Esophagus muscularis mucosa (tissue), 4 donors: ENCODE measurements around the gene LCN2. TPM values are rescaled to one million over a fixed set of nuclear protein-coding genes. Genes with fewer than 3 reads are reported as not detected.

Experiments
- DNase-seq: peaks from one replicate; pipeline ENCODE4 v3.0.0-alpha.2; 2017; ENCODE audit errors: extremely low spot score
- H3K27ac ChIP-seq, 4 donors: fragments of 200-600 bp; sonication (generic); replicated peaks in 1 of 4; 1 replicate in 3 of 4; 2 replicates in 1 of 4; pipeline ENCODE4 v1.5.1; 2016 to 2019; ENCODE audit warnings: mild to moderate bottlenecking in 1 of 4
- H3K27me3 ChIP-seq, 4 donors: fragments of 200-600 bp; sonication (generic); one replicate each; pipeline versions ENCODE4 v1.5.1 to v1.6.0; 2016 to 2019
- H3K36me3 ChIP-seq, 4 donors: fragments of 200-600 bp; sonication (generic); one replicate each; pipeline ENCODE4 v1.5.1; 2016 to 2019
- H3K4me1 ChIP-seq, 4 donors: fragments of 200-600 bp; sonication (generic); one replicate each; pipeline ENCODE4 v1.5.1; 2016 to 2019
- H3K4me3 ChIP-seq, 4 donors: fragments of 200-600 bp; sonication (generic); 1 replicate in 2 of 4; 2 replicates in 2 of 4; pipeline ENCODE4 v1.5.1; 2016 to 2019; ENCODE audit warnings: mild to moderate bottlenecking in 4 of 4, moderate library complexity in 1 of 4
- H3K9me3 ChIP-seq, 4 donors: fragments of 200-600 bp; sonication (generic); 1 replicate in 3 of 4; 2 replicates in 1 of 4; pipeline ENCODE4 v1.5.1; 2016 to 2019
- CTCF ChIP-seq, 3 experiments: fragments of 200-600 bp in 2 of 3; fragments of 450-650 bp in 1 of 3; sonication (generic) in 2 of 3; IDR thresholded peaks; one replicate each; pipeline ENCODE4 v1.5.1; 2017 to 2019; ENCODE audit warnings: antibody characterized with exemption in 3 of 3, mild to moderate bottlenecking in 2 of 3, moderate library complexity in 1 of 3
- EP300 ChIP-seq: sonication (generic); formaldehyde crosslinking; IDR thresholded peaks from one replicate; pipeline ENCODE4 v1.6.1; 2017; ENCODE audit warnings: antibody characterized with exemption
- POLR2A ChIP-seq: fragments of 450-650 bp; IDR thresholded peaks from one replicate; pipeline ENCODE4 v1.6.1; 2017; ENCODE audit warnings: antibody characterized with exemption, moderate library complexity, mild to moderate bottlenecking, low read depth
- POLR2AphosphoS5 ChIP-seq, 2 donors: sonication (generic); formaldehyde crosslinking; IDR thresholded peaks; one replicate each; pipeline ENCODE4 v1.6.1; 2017; ENCODE audit warnings: antibody characterized with exemption in 2 of 2
- WGBS: methylation state at CpG from one replicate; pipeline ENCODE4 v1.1.5; 2018; 5-methylcytosine and 5-hydroxymethylcytosine counted together
- intact Hi-C: fragments of 100-400 bp; cut with DNase I; formaldehyde crosslinking; loops from one replicate; pipeline ENCODE4 v1.15.1; 2023
- total RNA-seq, 4 donors: library from RNA; depleted of rRNA; stranded (reverse); fragments of >200 nt; gene quantifications; one replicate each; pipeline versions ENCODE4 v1.1.0 to v1.2.1, GENCODE V29; 2016

The LCN2 gene
- total RNA-seq, 4 donors from 2014 or later: 0.83 to 6.2 TPM; not detected in 2

GRCh38 chr9:128190013-128190412 lies 40.8 kb downstream of the LCN2 start:
- Histone ChIP-seq H3K4me3 (peak overlapping the region in 3 of 4 donors; percentile 66 to 99 (median 93)), H3K36me3 (peaks cover 11 to 49% (median 34%) of the 10 kb centered on the region in 4 donors), H3K27ac (no peak overlapping the region), H3K9me3 (no peaks in the 10 kb centered on the region), H3K4me1 (peaks cover 23 to 34% (median 31%) of the 10 kb centered on the region in 4 donors), H3K27me3 (no peaks in the 10 kb centered on the region)
- WGBS: 96% methylated on average over 2 of the region's 2 CpGs
- TF ChIP-seq POLR2A (no peak), CTCF (IDR thresholded peaks at IDR 0.05) (no peak), POLR2AphosphoS5 (IDR thresholded peaks at IDR 0.05) (no peak), EP300 (no peak)
- DNase-seq: no peak
- intact Hi-C loops: no loop called here

- Histone ChIP-seq H3K9me3 (no peaks in the 10 kb centered on the region), H3K27me3 (no peaks in the 10 kb centered on the region), H3K4me3 (peak overlapping the region; percentile 66 to 99 (median 90)), H3K27ac (peak overlapping the region; percentile 86 to 95 (median 91)), H3K4me1 (peaks cover 23 to 34% (median 31%) of the 10 kb centered on the region in 4 donors), H3K36me3 (peaks cover 3 to 42% (median 26%) of the 10 kb centered on the region in 4 donors)
- DNase-seq: no peak
- WGBS: 16% methylated on average over 32 of the region's 32 CpGs
- TF ChIP-seq EP300 (no peak), CTCF (IDR thresholded peaks at IDR 0.05) (no peak), POLR2A (no peak), POLR2AphosphoS5 (IDR thresholded peaks at IDR 0.05) (no peak)
- intact Hi-C loops: no loop called here
These were observed 41.5 kb downstream of the LCN2 start for GRCh38 chr9:128190516-128191405.

- H3K27ac ChIP-seq: peak within 1 kb of the TSS; percentile 86 to 95 (median 91)
- under 1% methylated on average over 61 of the region's 71 CpGs for WGBS
- H3K27me3 ChIP-seq: no peaks in the 10 kb centered on the region
- H3K36me3 ChIP-seq: peaks cover 3 to 34% (median 21%) of the 10 kb centered on the region in 4 donors
- DNase-seq: peak; percentile 95
- peak; percentile 18 for TF ChIP-seq POLR2A
- peak; percentile 45 to 57 for TF ChIP-seq POLR2AphosphoS5 (IDR thresholded peaks at IDR 0.05)
- no peak for TF ChIP-seq EP300
- peak; percentile 83 to 95 (median 85) for TF ChIP-seq CTCF (IDR thresholded peaks at IDR 0.05)
- intact Hi-C loops: no loop called here
- H3K4me1 ChIP-seq: peaks cover 23 to 34% (median 31%) of the 10 kb centered on the region in 4 donors
- peak within 1 kb of the TSS; percentile 66 to 99 (median 90) for H3K4me3 ChIP-seq
- no peaks in the 10 kb centered on the region for H3K9me3 ChIP-seq
These were observed 42.3 kb downstream of the LCN2 start, which contains the start of gene CIZ1 for GRCh38 chr9:128191406-128192046. CIZ1 (minus strand) TSS chr9:128191572; CDS start chr9:128190857, 715 bp downstream.

DNA sequence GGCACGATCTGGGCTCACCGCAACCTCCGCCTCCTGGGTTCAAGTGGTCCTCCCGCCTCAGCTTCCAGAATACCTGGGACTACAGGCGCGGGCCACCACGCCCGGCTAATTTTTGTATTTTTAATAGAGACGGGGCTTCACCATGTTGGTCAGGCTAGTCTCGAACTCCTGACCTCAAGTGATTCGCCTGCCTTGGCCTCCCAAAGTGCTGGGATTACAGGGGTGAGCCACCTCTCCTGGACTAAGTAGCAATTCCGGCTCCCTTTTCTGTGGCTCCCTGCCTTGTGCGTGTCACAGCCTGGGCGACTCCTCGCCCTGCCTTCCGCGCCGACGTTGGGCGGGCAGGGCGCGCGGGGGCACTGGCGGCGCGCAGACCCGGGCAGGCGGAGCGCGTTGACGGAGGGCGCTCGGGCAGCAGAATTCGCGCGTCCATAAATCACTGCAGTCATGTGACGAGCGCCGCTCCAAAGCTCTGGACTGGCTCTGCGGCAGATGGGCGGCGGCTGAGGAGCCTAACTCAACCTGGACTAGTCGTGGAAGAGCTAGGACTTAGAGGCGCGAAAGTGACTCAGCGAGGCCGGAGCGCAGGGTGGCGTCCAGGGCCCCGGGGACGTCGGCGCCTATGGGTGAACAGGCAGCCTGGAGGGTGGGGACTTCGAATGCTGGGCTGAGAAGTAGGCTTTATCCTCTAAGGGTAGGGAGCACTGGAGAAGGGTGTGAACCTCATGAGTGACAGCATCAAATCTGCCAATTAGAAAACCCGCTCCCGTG lies 43.5 kb downstream of the LCN2 start:
- no peaks in the 10 kb centered on the region for H3K27me3 ChIP-seq
- TF ChIP-seq POLR2A (no peak), POLR2AphosphoS5 (IDR thresholded peaks at IDR 0.05) (peak; percentile 74 to 79), EP300 (no peak), CTCF (IDR thresholded peaks at IDR 0.05) (peak; percentile 31 to 65 (median 59))
- WGBS: 30% methylated on average over 26 of the region's 56 CpGs
- H3K36me3 ChIP-seq: peaks cover 0 to 22% (median 15%) of the 10 kb centered on the region in 4 donors
- H3K4me1 ChIP-seq: peaks cover 23 to 34% (median 31%) of the 10 kb centered on the region in 4 donors
- peak overlapping the region; percentile 66 to 99 (median 90) for H3K4me3 ChIP-seq
- intact Hi-C loops: no loop called here
- peak overlapping the region; percentile 86 to 95 (median 91) for H3K27ac ChIP-seq
- peak; percentile 95 for DNase-seq
- no peaks in the 10 kb centered on the region for H3K9me3 ChIP-seq
